Natural killer cell treated with Interleukin-12 subunit alpha and Interleukin-12 subunit beta and Interleukin-15 and Interleukin-18, amount 100 ng/mL, for 72 hours (primary cell): Measurements from ENCODE around the gene ZNF286A. TPM values are rescaled to one million over a fixed set of nuclear protein-coding genes. Genes with fewer than 3 reads are reported as not detected.
"Not testable (repeated sequence)": the region's sequence is repeated elsewhere in the genome, so short reads cannot be mapped to it uniquely, and the experiment has no call there.

Source experiments
- ATAC-seq, 2 donors: fragments of 150-1000 bp; cut with Tn5 transposase in 1 of 2; sonication (Bioruptor Pico), chemical (Tn5 transposase) in 1 of 2; 2 replicates each; pipeline ENCODE4 v1.10.0; 2021
- DNase-seq: peaks from one replicate; pipeline ENCODE4 v3.0.0; 2022; ENCODE audit warnings: low spot score
- H3K27ac Mint-ChIP-seq, 2 donors: 1 replicate in 1 of 2; 2 replicates in 1 of 2; pipeline ENCODE4 v1.8.0; 2022; ENCODE audit warnings: mixed read lengths in 2 of 2, mild to moderate bottlenecking in 1 of 2, moderate library complexity in 1 of 2
- H3K27me3 Mint-ChIP-seq, 2 donors: 1 replicate in 1 of 2; 2 replicates in 1 of 2; pipeline ENCODE4 v1.8.0; 2022; ENCODE audit warnings: mixed read lengths in 2 of 2
- H3K36me3 Mint-ChIP-seq: one replicate; pipeline ENCODE4 v1.8.0; 2022; ENCODE audit warnings: mixed read lengths
- H3K4me1 Mint-ChIP-seq, 2 donors: 1 replicate in 1 of 2; 2 replicates in 1 of 2; pipeline ENCODE4 v1.8.0; 2022; ENCODE audit warnings: low read depth in 2 of 2, mixed read lengths in 2 of 2, mild to moderate bottlenecking in 1 of 2
- H3K4me3 Mint-ChIP-seq: one replicate; pipeline ENCODE4 v1.8.0; 2022; ENCODE audit warnings: mixed read lengths
- H3K9me3 Mint-ChIP-seq: 2 replicates; pipeline ENCODE4 v1.8.0; 2022; ENCODE audit warnings: mixed read lengths
- total RNA-seq, 2 donors: library from RNA; stranded (reverse); gene quantifications; one replicate each; pipeline ENCODE4 v1.2.3, GENCODE V29; 2022

Gene ZNF286A
- 10 to 100 TPM; 25.5 to 25.9 TPM for total RNA-seq

DNA sequence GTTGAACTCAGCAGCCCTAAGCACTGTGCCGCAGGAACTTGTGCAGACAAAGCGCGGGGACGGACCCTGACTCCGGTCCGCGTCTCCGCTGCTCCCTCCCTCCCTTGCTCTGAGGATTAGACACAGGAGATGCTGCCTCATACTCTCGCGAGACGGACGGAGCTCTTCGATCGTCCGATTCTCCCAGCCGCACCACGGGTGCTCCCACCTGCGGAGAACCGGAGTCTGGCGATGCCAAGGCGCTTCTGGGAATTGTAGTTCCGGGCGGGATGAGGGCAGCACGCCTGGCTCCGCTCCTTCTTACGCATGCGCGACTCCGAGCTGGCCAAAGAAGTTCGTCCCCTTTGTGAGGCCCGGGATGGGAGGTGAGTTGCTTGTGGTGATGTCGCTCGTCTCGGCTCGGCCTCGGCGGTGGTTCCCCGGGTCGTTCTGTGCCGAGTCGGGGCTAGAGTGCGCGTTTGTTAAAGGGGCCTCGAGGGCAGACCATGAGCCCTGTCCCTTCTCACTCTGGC lies at the start of gene ZNF286A:
Gene ZNF286A, plus strand, starts transcription at position 340 of the 512 bp plus-strand sequence. CDS start 578 bp downstream, outside the sequence.
- ATAC-seq = peak; percentile 96 to 99
- not testable (repeated sequence) for H3K4me1 Mint-ChIP-seq, H3K36me3 Mint-ChIP-seq, H3K9me3 Mint-ChIP-seq, H3K27me3 Mint-ChIP-seq
- Mint-ChIP-seq H3K4me3 (peak within 1 kb of the TSS; percentile 95), H3K27ac (peak within 1 kb of the TSS; percentile 77 to 95)
- DNase-seq = peak; percentile 98

GRCh38 chr17:15649861-15650421 lies 49.6 kb upstream of the ZNF286A start:
- no peak for DNase-seq
- ATAC-seq = no peak
- Mint-ChIP-seq H3K9me3 (no peaks in the 10 kb centered on the region), H3K4me1 (peaks cover 3 to 5% of the 10 kb centered on the region in 2 donors), H3K27ac (no peak overlapping the region), H3K36me3 (no peaks in the 10 kb centered on the region), H3K4me3 (no peak overlapping the region), H3K27me3 (no peaks in the 10 kb centered on the region)

- no peaks in the 10 kb centered on the region for H3K27me3 Mint-ChIP-seq
- H3K4me1 Mint-ChIP-seq = peaks cover 3 to 5% of the 10 kb centered on the region in 2 donors
- peak overlapping the region; percentile 33 for H3K4me3 Mint-ChIP-seq
- ATAC-seq (peak in 1 of 2 donors; percentile 11), DNase-seq (no peak)
- H3K9me3 Mint-ChIP-seq = no peaks in the 10 kb centered on the region
- H3K36me3 Mint-ChIP-seq = no peaks in the 10 kb centered on the region
- peak overlapping the region in 1 of 2 donors; percentile 12 for H3K27ac Mint-ChIP-seq
Measured at GRCh38 chr17:15650741-15651582, 48.6 kb upstream of the ZNF286A start.

DNA sequence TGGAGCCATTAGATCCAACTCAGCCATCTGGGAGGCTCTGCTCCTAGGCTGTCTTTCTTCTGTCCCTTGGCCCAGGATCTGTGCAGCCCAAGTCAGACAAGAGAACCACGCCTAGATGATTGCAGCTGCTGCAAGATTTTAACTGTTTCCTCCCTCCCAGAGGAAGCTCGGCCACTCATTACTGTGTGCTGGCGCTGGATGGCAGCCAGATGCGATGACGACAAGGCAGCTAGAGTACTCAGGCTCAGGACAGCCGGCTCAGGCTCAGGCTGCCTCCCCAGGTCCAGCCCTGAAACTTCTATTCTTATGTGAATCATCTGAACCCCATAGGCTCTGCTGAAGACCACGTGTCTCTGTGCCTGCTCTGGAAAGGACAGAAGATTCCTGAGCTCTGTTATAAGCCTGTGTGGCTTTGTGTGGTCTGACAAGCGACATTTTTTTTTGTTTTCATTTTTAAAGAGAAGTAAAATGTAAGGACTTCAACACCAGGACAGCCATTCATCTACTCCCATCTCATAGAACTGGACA lies 47.9 kb upstream of the ZNF286A start:
- H3K36me3 Mint-ChIP-seq = no peaks in the 10 kb centered on the region
- no peaks in the 10 kb centered on the region for H3K9me3 Mint-ChIP-seq
- peak overlapping the region; percentile 33 for H3K4me3 Mint-ChIP-seq
- H3K27ac Mint-ChIP-seq = peak overlapping the region in 1 of 2 donors; percentile 12
- H3K27me3 Mint-ChIP-seq = no peaks in the 10 kb centered on the region
- ATAC-seq = peak; percentile 67 to 85
- no peak for DNase-seq
- peaks cover 3 to 5% of the 10 kb centered on the region in 2 donors for H3K4me1 Mint-ChIP-seq

- Mint-ChIP-seq H3K4me3 (no peak overlapping the region), H3K4me1 (peaks cover 3 to 5% of the 10 kb centered on the region in 2 donors), H3K27ac (no peak overlapping the region), H3K9me3 (no peaks in the 10 kb centered on the region), H3K27me3 (no peaks in the 10 kb centered on the region), H3K36me3 (no peaks in the 10 kb centered on the region)
- DNase-seq = no peak
- ATAC-seq = no peak
Measured at GRCh38 chr17:15652960-15653359, 46.6 kb upstream of the ZNF286A start.

DNA sequence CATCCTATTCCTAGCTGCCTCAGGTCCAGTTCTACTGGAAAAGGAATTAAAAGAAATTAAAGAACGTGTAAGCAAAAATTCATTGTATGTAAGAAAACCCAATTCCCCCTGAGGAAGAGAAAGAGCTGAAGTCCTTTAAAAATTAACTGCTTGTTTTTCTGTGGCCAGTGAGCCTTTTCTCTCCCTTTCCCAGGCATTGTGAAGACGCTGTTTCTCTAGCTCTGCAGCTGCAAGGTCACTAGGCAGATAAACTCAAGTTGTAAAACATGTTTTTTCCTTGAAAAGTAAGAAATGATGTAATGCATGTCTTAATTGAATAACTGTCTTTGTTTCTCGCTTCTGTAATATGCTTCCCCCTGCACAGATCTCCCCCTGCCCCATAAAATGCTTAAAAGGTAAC lies 45.2 kb upstream of the ZNF286A start:
- DNase-seq, H3K4me1 Mint-ChIP-seq, H3K27me3 Mint-ChIP-seq, ATAC-seq, H3K36me3 Mint-ChIP-seq, H3K4me3 Mint-ChIP-seq, H3K9me3 Mint-ChIP-seq, H3K27ac Mint-ChIP-seq: not testable (repeated sequence)

DNA sequence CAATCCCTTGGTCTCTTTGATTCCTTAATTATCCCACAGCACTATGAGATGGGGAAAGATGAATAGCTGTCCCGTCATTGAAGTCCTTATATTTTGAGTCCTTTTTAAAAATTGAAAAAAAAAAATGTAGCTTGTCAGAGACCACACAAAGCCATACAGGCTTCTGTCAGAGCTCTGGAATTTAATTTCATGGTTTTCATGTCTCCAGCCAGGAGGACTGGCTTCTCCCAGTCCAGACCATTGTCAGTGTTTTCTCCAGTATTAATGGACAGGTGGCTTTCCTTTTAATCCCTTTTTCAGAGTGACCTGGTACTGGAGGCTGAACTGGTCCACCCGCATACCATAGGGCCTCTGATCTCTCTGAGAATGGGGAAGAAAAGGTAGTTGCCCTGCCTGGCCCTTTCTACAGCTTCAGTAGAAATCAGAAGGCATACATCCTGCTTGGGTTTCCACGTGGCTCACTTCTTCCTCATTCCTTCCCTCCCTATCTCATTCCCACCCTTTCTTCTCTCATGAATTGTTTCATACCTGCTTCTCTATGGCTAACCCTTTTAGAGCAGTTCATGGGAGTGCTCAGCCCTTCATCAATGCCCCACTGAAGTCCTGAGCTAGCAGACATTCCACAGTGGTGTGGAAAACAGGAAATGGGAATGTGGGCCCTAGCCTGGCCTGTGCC lies 44.5 kb upstream of the ZNF286A start:
- Mint-ChIP-seq H3K27me3 (no peaks in the 10 kb centered on the region), H3K27ac (no peak overlapping the region), H3K4me3 (no peak overlapping the region), H3K36me3 (no peaks in the 10 kb centered on the region), H3K4me1 (peaks cover 3 to 5% of the 10 kb centered on the region in 2 donors), H3K9me3 (no peaks in the 10 kb centered on the region)
- DNase-seq = no peak
- no peak for ATAC-seq

- H3K4me1 Mint-ChIP-seq = no peaks in the 10 kb centered on the region
- no peak for DNase-seq
- no peaks in the 10 kb centered on the region for H3K9me3 Mint-ChIP-seq
- no peak overlapping the region for H3K27ac Mint-ChIP-seq
- no peak for ATAC-seq
- H3K4me3 Mint-ChIP-seq = no peak overlapping the region
- no peaks in the 10 kb centered on the region for H3K27me3 Mint-ChIP-seq
- no peaks in the 10 kb centered on the region for H3K36me3 Mint-ChIP-seq
Measured at GRCh38 chr17:15657868-15658267, 41.7 kb upstream of the ZNF286A start.

DNA sequence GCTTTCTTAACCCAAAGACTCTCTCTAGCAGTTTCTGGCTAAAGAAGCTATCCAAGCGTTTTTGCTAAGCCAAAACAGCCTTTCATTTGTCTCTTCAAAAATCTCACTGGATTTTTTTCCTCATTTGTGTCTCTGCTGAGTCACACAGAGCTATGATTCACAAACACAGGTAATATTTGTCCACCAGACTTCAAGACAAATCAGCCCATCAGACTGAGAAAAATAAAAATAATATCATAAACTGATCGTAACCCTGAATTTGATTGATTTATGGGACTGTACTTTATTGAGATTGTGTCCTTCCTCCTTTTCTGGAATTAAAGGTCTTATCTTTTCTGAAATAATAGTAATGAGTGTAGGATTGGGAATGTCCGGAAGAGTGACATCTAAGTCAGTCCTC lies 41.3 kb upstream of the ZNF286A start:
- no peaks in the 10 kb centered on the region for H3K36me3 Mint-ChIP-seq
- no peak overlapping the region for H3K4me3 Mint-ChIP-seq
- H3K4me1 Mint-ChIP-seq = no peaks in the 10 kb centered on the region
- DNase-seq (no peak), ATAC-seq (no peak)
- no peaks in the 10 kb centered on the region for H3K27me3 Mint-ChIP-seq
- no peak overlapping the region for H3K27ac Mint-ChIP-seq
- H3K9me3 Mint-ChIP-seq = no peaks in the 10 kb centered on the region

- ATAC-seq (no peak), DNase-seq (no peak)
- no peaks in the 10 kb centered on the region for H3K9me3 Mint-ChIP-seq
- no peak overlapping the region for H3K4me3 Mint-ChIP-seq
- H3K27ac Mint-ChIP-seq = no peak overlapping the region
- no peaks in the 10 kb centered on the region for H3K4me1 Mint-ChIP-seq
- no peaks in the 10 kb centered on the region for H3K27me3 Mint-ChIP-seq
- peaks cover 6% of the 10 kb centered on the region for H3K36me3 Mint-ChIP-seq
Measured at GRCh38 chr17:15659236-15659635, 40.3 kb upstream of the ZNF286A start.

- peaks cover 6% of the 10 kb centered on the region for H3K36me3 Mint-ChIP-seq
Measured at GRCh38 chr17:15659663-15660062, 39.9 kb upstream of the ZNF286A start.

GRCh38 chr17:15660077-15660476 lies 39.5 kb upstream of the ZNF286A start:
- Mint-ChIP-seq H3K9me3 (no peaks in the 10 kb centered on the region), H3K27ac (no peak overlapping the region), H3K27me3 (no peaks in the 10 kb centered on the region), H3K36me3 (peaks cover 6% of the 10 kb centered on the region), H3K4me1 (no peaks in the 10 kb centered on the region), H3K4me3 (no peak overlapping the region)
- DNase-seq = no peak
- ATAC-seq = no peak

More at GRCh38 chr17:15659663-15660062, 39.9 kb upstream of the ZNF286A start:
- no peak overlapping the region for H3K27ac Mint-ChIP-seq
- H3K4me1 Mint-ChIP-seq = no peaks in the 10 kb centered on the region
- H3K4me3 Mint-ChIP-seq = no peak overlapping the region
- no peaks in the 10 kb centered on the region for H3K27me3 Mint-ChIP-seq
- DNase-seq (no peak), ATAC-seq (no peak)
- H3K9me3 Mint-ChIP-seq = no peaks in the 10 kb centered on the region

- H3K27me3 Mint-ChIP-seq = no peaks in the 10 kb centered on the region
- H3K9me3 Mint-ChIP-seq = no peaks in the 10 kb centered on the region
- H3K27ac Mint-ChIP-seq = no peak overlapping the region
- DNase-seq = no peak
- H3K36me3 Mint-ChIP-seq = peaks cover 6% of the 10 kb centered on the region
- peak in 1 of 2 donors; percentile 62 for ATAC-seq
- H3K4me3 Mint-ChIP-seq = no peak overlapping the region
- H3K4me1 Mint-ChIP-seq = no peaks in the 10 kb centered on the region
Measured at GRCh38 chr17:15662681-15663080, 36.9 kb upstream of the ZNF286A start.
